LNCAP (cell line): Measurements from ENCODE around the gene SYNGAP1.

ENCODE experiments used
- CTCF ChIP-seq: fragments of 450-650 bp; IDR thresholded peaks from 2 replicates; pipeline ENCODE4 v1.5.1; 2017; ENCODE audit warnings: mild to moderate bottlenecking

Gene SYNGAP1

DNA sequence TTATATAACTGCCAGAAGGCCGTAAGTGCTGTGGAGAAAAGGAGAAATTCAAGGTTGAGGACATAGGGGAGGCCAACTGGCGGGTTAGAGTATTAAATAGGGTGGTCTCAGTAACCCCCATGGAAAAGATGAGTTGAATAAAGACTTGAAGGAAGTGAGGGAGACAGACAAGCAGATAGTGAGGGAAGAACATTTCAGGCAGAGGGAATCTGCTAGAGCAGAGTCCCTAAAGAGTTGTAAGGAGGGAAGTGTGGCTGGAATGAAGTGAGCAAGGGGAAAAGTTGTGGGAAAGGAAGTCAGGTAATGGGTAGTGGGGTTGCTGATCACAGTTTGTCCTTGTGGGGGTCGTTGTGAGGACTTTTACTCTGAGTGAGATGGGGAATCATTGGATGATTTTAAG lies 26.9 kb upstream of the SYNGAP1 start:
- no peak for TF ChIP-seq CTCF

DNA sequence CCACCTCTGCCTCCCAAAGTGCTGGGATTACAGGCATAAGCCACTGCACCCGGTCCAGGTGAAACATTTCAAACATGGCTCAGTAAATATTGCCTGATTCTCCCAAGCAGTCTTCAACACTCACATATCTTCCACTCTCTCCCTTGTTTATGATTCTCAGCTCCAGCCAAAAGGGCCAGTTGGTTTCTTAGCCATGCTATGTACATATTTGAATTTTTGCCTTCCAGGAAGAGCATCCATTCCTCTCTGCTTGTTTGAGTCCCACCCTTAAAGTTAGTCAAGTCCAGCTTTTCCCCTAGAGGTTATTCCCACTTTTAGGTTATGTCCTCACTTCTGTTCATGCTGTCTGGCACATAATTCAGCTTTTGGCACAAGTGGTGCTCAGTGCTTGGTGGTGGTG lies 22.3 kb upstream of the SYNGAP1 start:
- TF ChIP-seq CTCF: no peak

GRCh38 chr6:33404884-33405283 lies 15.0 kb upstream of the SYNGAP1 start:
- TF ChIP-seq CTCF: no peak

- TF ChIP-seq CTCF: no peak
These were observed 14.4 kb upstream of the SYNGAP1 start for GRCh38 chr6:33405386-33405940.

- no peak for TF ChIP-seq CTCF
These were observed 13.7 kb upstream of the SYNGAP1 start for GRCh38 chr6:33406126-33406525.

GRCh38 chr6:33407132-33407718 lies 12.6 kb upstream of the SYNGAP1 start:
- no peak for TF ChIP-seq CTCF

DNA sequence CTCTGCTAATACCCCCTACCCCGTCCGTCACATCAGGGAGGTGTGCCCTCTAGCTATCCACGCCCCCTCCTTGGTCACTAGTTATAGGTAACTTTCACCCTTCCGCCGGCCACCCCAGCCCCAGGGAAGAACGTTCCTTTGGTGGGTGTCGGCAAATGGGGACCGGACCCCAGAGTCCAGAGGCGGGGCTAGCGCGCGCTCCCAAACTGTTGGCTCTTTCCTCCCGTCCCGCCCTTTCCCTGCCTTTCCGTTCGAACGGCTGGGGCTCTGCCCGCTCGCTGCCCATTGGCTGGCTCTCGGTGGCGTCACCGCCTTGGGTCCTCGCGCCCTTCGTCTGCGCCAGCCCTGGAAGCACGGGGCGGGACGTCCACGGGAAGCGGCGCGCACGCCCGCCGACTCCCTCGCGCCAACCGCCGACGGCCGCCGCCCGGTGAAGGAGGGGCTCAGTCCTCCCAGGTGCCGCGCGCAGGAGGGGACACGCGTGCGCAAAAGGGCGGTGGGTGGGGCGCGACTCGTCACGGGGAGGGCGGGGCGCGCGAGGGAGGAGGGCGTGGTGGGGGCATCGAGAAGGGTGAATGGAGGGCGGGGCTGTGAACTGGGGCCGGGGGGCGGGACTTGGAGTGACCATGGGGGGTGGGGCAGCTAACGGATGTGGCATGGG lies 9.7 kb upstream of the SYNGAP1 start:
- no peak for TF ChIP-seq CTCF
